HG02884 (cell line): ENCODE data around the gene C6orf136.
"Not testable (repeated sequence)": the region's sequence is repeated elsewhere in the genome, so short reads cannot be mapped to it uniquely, and the experiment has no call there.

Source experiments
- ATAC-seq: cut with Tn5 transposase; IDR thresholded peaks from one replicate; pipeline ENCODE4 v1.9.1; 2021; ENCODE audit warnings: mild to moderate bottlenecking, moderate library complexity; ENCODE audit not compliant: unreplicated experiment

The C6orf136 gene, protein sequence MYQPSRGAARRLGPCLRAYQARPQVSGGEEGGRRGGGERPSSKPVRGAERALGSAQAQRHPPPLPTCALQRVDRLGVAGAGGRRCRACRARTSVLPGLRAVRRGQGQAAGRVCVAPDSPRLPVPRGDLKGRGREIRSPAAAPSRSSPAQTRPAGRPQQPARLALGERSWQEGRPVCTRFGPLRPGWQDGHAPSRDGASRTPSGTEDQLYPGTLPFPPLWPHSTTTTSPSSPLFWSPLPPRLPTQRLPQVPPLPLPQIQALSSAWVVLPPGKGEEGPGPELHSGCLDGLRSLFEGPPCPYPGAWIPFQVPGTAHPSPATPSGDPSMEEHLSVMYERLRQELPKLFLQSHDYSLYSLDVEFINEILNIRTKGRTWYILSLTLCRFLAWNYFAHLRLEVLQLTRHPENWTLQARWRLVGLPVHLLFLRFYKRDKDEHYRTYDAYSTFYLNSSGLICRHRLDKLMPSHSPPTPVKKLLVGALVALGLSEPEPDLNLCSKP

DNA sequence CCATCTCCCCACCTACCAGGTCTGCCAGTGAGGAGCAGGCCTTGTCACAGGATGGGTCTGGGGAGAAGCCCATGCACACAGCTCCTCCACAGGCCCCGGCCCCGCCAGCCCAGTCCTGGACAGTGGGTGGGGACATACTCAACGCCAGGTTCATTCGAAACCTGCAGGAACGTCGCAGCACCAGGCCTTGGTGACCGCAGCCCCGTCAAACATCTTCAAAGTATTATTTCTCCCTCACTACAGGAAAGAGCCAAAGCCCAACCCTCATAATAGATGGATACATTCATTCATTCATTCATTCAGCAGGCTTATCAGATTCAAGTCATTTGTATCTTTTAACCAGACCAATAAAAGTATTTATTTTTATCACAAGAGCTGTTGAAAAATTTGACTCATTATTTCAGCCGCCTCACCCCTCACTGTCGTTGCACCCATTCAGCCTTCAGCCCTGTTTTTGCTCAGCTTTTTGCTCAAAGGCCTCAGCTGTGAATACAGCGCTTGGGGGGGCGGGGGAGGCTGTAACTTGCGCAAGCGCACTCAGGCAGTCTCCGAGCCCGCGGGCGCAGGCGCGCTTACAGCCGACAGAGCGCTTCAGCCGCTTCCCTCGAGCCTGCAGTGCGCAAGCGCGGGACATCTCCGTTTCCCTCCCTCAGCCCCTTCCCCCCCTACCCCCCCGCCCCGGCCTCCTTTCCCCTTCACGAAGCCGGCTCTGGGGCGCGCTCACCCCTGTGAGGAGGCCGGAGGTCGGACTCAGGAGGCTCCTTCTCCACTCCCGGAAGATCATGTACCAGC lies at the start of gene C6orf136:
TSS of gene C6orf136 (plus strand) at position 684 of the 792 bp plus-strand sequence. CDS start at position 783, 99 bp downstream.
- ATAC-seq = peak; percentile 49

DNA sequence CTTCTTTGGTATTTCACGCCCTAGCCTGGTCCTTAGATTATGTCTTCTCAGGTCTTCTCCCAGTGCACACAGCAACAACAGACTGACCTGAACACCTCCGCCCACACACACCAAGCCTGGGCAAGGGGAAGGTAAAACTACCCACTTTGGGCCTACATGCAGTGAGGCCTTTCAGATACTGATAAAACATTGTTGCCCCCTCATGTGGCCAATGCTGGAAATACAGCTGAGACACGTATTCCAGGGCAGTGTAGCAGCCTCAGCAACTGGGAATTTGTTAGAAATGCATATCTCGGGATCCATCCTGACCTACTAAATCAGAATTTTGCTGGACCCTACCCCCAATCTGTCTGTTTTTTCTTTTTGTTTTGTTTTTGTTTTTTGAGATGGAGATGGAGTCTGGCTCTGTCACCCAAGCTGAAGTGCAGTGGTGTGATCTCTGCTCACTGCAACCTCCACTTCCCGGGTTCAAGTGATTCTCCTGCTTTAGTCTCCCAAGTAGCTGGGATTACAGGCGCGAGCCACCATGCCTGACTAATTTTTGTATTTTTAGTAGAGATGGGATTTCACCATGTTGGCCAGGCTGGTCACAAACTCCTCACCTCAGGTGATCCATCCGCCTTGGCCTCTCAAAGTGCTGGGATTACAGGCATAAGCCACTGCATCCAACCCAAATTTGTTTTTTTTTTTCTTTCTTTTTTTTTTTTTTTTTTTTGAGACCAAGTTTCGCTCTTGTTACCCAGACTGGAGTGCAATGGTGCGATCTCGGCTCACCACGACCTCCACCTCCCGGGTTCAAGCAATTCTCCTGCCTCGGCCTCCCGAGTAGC lies 49.4 kb upstream of the C6orf136 start:
- ATAC-seq = not testable (repeated sequence)

DNA sequence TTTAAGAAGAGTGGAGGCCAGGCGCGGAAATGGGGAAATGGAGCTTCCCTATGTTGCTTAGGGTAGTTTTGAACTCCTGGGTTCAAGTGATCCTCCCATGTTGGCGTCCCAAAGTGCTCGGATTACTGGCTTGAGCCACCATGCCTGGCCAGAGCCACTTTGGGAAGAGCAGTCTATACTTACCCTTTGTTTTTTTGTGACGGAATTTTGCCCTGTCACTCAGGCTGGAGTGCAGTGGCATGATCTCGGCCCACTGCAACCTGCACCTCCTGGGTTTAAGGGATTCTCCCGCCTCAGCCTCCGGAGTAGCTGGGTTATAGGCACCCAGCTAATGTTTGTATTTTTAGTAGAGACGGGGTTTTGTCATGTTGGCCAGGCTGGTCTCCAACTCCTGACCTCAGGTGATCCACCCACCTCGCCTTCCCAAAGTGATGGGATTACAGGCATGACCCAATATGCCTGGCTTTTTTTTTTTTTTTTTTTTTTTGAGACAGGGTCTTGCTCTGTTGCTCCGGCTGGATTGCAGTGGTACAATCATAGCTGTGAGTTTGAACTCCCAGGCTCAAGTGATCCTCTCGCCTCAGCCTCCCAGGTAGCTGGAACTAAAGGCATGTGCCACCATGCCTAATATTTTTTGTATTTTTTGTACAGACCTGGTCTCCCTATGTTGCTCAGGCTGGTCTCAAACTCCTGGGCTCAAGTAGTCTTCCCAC lies 47.9 kb upstream of the C6orf136 start:
- ATAC-seq = no peak

DNA sequence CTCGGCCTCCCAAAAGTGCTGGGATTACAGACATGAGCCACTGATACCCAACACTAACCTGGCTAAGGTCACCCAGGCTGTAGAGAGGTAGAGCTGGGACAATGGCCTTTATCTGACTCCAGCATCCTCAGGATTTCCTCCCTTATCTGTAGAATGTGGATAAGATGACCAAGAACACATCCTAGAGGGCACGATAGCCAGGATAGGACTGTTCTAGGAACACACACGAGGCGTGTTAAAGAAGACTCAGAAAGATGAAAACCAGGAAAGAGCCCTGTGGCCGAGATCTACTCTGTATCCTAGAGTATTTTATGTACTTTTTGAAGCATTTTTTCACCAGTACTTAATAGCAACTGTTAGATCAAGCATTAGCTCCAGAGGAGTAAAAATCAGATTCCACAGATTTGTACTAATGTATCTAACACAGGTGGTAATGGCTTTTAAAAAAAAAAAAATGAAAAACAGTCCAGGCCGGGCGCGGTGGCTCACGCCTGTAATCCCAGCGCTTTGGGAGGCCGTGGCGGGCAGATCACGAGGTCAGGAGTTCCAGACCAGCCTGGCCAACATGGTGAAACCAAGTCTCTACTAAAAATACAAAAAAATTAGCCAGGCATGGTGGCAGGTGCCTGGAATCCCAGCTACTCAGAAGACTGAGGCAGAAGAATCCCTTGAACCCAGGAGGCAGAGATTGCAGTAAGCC lies 47.2 kb upstream of the C6orf136 start:
- no peak for ATAC-seq

DNA sequence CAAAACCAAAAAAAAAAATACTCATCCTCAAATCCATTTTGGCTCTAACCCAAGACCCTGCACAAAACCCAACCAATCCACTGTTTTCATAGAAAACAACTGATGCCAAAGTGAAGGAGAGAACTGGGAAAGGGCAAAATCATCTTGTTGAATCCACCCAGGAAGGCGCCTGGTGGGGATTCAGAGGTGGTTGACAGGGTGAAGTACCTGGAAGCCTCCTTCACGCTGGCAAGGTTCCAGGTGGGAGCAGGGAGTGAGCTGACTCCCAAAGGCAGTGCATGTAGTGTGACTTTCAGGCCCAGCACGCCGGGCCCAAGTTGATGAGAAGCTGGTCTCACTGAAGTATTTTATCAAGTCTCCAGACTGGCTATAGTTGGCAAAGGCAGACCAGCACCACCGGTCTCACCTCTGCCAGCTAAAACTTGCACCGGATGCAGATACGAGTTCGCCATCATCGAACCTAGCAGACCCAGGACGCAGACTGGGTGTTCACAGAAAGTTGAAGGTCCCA lies 46.4 kb upstream of the C6orf136 start:
- no peak for ATAC-seq

DNA sequence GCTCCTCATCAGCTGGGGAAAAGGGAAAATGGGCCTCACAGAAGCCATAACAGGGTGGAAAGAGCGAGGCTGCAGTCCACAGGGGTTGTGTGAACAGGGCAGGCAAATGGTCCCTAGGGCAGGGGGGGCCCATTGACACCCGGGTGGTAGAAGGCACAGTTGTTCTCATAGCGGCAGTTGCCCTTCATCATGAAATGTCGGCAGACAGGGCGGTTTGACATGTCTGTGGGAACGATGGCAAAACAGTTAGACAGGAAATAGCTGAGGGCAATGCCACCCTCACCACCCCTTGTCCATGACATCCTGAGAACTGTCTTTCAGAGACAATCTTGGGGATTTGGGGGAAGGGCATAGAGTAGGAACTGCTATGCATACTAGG lies 45.5 kb upstream of the C6orf136 start:
- no peak for ATAC-seq

DNA sequence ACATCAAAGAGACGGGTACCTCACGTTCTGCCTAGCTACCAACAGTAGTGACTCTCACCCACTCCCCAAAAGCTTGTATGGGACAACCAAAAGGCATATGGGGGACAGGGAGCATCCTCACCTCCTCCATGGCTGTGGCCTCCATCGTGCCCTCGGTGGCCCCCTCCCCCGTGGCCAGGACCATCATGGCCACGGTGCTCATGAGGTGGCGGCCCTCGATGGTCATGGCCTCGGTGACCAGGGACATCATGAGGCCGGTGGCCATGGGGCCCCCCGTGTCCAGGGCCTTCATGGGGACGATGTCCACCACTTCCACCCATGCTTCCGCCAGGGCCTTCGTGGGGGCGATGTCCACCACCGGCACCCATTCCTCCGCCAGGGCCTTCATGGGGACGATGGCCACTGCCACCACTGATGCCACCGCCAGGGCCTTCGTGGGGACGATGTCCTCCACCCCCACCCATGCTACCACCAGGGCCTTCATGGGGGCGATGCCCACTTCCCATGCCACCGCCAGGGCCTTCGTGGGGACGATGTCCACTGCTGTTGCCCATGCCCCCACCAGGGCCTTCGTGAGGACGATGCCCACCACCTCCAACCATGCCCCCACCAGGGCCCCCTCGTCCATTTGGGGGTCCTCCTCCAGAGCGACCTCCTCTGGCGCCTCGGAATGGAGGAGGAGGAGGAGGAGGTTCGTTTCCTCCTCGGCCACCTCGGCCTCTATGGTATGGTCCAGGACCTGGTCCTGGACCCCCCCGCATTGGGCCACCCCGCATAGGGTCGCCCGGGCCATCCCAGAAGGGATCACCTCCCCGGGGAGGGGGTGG lies 44.9 kb upstream of the C6orf136 start:
- ATAC-seq = no peak

DNA sequence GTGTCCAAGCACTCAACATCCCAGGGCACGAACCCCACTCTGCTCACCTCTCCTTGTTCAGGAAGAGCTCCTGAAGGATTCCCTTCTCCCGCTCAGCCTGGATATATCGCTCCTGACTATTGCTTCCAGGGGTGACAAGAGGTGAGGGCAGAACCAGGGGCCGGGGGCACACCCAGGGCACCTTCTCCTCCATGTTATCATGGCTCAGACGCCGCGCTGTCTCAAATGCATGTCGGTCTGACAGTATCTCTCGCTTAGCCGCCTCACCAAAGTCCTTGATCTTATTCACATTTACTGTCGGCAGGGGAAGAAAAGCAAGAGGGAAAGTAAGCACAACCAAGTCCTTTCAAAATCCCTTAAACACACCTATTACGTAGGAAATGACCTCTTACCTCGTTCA lies 43.0 kb upstream of the C6orf136 start:
- no peak for ATAC-seq

DNA sequence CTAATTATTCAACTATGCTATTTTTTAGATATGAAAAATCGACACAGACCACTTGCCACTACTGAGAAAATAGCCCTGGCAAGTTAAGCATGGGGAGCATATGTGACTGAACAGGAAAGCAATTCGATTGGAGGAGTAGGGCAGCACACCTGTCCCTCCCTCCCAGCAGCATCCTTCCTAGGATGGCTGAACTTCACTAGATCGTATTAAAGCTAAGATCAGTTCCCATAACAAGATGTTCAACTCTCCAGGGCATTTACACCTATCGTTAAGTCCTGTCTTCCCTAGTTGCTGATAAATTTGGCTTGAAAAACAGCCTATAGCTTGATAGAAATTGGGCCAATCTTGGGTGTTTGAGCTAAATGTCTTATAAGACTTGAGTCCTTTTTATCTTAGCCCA lies 36.9 kb upstream of the C6orf136 start:
- ATAC-seq = no peak

DNA sequence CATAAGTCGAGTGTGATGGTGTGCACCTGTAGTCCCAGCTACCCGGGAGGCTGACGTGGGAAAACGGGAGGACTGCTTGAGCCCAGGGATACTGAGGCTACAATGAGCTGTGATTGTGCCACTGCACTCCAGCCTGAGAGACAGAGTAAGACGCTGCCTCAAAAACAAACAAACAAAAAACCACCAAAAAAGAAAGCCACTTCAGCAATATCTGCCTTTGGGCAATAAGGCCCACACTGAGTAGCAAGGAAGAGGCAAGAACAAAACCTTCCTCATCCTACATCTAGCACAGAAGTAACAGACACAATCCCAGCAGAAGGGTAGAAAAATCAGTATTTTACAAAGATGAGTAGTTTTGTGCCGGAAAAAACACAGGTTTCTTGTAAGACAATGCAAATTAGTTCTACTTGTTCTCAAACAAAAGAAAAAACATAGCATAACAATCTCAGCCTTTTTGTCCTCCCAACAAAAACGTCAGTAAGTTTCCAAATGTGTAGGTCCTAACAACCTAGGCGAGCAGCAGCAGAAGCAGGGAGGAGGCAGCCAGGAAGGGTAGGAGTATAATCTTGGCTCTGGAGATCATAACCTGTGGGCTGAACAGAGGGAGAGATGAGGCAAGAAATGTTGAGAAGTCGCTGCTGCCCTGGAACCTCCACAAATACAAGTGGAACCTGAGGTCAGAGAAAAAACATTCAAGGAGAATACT lies 35.6 kb upstream of the C6orf136 start:
- ATAC-seq = no peak

DNA sequence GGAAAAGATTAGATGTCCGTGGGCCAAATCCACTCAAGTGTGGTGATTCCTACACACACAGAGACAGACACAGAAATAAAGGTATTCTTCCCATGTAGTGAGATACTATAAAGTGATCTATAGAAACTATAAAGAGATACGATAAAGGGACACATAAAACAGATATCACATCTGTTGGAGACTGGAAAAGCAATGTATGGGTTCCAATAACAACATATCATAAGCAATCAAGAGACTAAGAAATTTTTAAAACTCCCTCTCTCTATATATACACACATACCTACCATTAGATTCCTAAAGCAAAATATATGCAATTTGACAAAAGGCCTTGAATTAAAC lies 35.1 kb upstream of the C6orf136 start:
- ATAC-seq = no peak

DNA sequence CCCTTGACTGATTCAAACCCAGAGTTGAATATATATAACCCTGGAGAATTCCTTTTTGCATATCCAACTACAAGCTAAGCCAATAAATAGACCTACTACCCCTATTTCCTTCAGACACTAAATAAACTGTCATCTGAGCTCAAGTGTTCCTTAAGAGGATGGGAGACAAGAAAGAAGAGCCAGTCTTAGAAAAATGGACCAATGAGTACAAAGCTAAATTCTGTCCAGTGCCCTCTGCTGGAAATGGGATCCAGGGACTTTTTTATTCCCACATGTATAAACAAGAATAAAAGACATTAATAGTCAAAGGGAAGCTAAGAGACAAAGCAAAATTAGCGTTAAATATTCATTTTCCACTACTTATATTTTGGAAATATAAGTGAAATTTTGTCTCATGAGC lies 34.7 kb upstream of the C6orf136 start:
- no peak for ATAC-seq

DNA sequence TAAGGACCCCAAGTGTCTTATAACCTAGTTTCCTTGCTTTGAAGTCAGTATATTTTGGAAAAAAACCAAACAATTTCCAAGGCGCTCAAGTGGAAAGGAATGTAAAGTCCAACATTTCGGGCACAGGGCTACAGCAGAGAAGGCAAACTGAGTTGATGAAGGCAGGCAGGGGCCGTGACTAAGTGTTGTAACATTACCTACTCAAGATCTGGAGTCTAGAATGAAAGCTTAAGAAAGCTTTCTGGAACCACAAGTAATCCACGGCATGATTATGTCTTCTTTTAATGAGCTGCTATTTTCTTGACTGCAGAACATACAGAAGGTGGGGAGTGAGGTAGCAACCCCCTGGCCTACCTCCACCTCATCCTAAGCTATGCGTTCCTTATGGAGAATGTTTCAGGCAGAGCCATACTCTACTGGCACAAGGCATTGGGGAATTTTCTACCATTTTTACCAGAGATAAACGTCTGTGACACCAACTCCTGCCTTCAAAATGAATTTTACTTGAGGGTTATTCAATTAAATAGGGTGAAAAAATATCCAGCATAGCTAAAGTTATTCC lies 34.2 kb upstream of the C6orf136 start:
- no peak for ATAC-seq

DNA sequence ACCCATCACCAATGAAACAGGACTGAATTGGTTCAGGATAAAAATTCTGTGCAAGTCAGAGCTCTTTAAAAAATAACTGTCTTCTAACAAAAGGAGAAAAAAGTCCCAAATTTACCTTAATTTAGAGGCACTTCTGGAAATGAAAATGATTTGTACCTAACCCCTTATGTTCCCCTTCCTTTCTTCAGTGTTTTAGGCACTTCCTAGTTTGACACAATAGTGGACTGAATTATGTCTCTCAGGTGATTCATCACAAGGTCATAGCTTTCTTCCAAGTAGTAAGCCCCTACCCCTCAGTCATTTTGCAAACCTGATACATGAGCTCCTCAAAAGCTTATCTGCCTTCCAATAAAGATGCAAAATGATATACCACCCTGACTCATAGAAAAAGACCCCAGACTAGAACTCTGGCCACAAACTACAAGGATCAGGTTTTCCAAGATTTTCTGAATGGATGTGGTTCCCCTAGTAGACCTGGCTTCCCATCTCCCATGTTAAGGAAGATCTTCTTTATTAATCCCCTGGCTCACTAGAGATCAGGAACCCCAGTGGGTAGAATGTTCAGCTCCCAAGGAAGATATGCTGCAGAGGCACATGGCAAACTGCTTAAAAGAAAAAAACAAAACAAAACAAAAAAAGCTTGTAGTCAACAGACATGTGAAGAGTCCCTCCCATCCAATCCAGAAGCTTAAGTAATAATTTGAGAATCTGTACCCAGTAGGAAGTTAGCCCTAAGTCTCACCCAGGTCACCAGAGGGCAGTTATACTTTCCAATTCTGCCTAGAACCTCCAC lies 33.5 kb upstream of the C6orf136 start:
- ATAC-seq = no peak

DNA sequence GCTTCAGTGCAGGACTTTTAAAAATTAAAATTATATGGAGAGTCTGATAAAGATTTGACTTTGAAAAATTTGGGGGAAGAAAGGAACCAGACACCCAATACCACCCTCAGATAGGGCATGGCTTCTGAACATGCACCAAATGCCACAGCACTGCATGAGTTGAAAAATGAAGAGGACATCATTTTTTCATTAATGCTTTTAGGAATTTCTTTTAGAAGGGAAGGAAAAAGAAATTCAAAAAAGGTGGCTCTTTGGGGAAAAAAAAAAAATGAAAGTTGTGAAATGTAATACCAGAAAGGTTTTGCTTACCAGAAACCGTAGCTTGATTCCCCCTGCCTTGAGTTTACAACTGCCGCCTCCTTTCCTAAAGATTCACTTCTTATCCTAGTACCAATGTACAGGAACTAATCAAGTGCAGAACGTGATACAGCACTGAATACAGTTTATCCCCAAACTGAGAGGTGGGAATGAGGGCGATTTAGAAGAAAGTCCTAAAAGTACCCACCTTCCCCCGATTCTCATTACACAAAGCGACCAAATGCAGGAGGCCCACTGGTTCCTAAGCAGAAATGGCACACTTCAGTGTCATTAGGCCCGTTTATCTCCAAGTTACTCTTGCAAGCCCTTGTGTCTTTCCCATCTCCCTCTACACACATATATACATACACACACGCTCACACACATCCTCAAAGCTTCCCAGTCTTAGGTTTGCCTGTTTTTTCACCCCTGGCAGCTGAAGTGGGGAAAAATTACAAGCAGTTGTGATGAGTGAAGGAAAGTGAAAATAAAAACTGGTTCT lies 32.7 kb upstream of the C6orf136 start:
- no peak for ATAC-seq

DNA sequence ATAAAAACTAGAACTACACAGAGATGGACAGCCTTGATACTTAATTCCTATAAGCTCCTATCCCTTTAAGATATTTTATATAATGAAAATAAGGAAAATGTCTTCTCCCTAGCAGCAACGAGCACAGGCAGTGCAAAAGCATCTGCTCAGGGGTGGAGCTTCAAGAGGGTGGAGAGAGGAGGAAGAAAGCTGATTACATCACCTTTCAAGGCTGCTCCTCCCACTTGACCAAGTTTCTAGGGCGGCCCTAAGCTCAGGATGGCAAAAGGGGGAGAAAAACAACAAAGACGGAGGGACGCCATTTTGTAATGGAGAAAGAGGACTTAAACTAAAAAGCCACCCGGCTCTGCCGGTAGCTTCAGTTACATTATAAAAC lies 32.1 kb upstream of the C6orf136 start:
- ATAC-seq = peak; percentile 37
